HUES6 (cell line): ENCODE results near the gene ABHD3.
"Not testable (repeated sequence)": the region's sequence is repeated elsewhere in the genome, so short reads cannot be mapped to it uniquely, and the experiment has no call there.

ENCODE experiments used
- H3K27ac ChIP-seq: 2 replicates; pipeline ENCODE4 v1.7.0; 2013; ENCODE audit warnings: low read depth, mild to moderate bottlenecking, low read length, inconsistent platforms
- H3K27me3 ChIP-seq: 2 replicates; pipeline ENCODE4 v1.6.1; 2013; ENCODE audit warnings: low read length; ENCODE audit not compliant: control insufficient read depth, insufficient read depth
- H3K36me3 ChIP-seq: 2 replicates; pipeline ENCODE4 v1.6.1; 2013; ENCODE audit warnings: low read length; ENCODE audit not compliant: control insufficient read depth, insufficient read depth
- H3K4me1 ChIP-seq: 2 replicates; pipeline ENCODE4 v1.6.1; 2013; ENCODE audit warnings: low read length; ENCODE audit not compliant: control insufficient read depth, insufficient read depth
- H3K4me3 ChIP-seq: 2 replicates; pipeline ENCODE4 v1.5.1; 2013; ENCODE audit warnings: low read depth, low read length
- H3K9ac ChIP-seq: one replicate; pipeline ENCODE4 v1.6.1; 2013; ENCODE audit warnings: mild to moderate bottlenecking, low read length
- H3K9me3 ChIP-seq: 2 replicates; pipeline ENCODE4 v1.6.1; 2013; ENCODE audit warnings: low read depth, low read length; ENCODE audit not compliant: control insufficient read depth, insufficient read depth

The ABHD3 gene

DNA sequence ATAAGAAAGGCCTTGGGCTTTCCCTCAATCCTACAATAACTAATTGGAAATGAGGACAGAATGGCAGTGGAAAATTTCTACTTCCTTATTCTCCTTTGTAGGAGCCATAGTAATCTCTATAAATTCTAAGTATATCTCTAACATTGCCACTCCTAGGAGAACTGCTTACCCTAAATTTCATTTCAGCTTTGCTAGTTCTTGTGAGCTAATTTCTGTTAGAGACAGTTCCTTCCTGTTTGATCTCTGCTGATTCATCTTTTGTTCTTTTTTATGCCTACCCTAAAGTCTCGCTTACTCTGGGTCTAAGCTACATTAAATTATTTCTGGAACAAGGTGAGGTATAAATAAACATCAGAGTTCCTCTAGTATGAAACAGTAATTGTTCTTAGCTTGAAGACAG lies 25.7 kb downstream of the ABHD3 start:
- Histone ChIP-seq H3K9me3 (no peaks in the 10 kb centered on the region), H3K4me1 (peaks cover 19% of the 10 kb centered on the region), H3K27ac (no peak overlapping the region), H3K9ac (no peak overlapping the region), H3K36me3 (no peaks in the 10 kb centered on the region), H3K4me3 (no peak overlapping the region), H3K27me3 (no peaks in the 10 kb centered on the region)

DNA sequence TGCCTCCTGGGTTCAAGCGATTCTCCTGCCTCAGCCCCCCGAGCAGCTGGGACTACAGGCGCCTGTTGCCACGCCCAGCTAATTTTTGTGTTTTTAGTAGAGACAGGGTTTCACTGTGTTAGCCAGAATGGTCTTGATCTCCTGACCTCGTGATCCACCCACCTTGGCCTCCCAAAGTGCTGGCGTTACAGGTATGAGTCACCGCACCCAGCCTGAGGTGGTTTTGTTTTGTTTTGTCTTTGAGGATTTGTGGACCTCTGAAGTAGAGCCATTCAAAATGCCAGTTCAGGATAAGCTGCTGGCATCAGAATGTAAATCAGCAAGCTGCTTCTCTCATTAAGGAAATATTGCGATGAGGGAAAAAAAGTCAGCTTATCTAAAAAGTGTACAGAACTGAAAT lies 29.2 kb downstream of the ABHD3 start:
- not testable (repeated sequence) for H3K9ac ChIP-seq, H3K27ac ChIP-seq, H3K4me3 ChIP-seq, H3K27me3 ChIP-seq, H3K9me3 ChIP-seq, H3K36me3 ChIP-seq
- H3K4me1 ChIP-seq, result peaks cover 10% of the 10 kb centered on the region

DNA sequence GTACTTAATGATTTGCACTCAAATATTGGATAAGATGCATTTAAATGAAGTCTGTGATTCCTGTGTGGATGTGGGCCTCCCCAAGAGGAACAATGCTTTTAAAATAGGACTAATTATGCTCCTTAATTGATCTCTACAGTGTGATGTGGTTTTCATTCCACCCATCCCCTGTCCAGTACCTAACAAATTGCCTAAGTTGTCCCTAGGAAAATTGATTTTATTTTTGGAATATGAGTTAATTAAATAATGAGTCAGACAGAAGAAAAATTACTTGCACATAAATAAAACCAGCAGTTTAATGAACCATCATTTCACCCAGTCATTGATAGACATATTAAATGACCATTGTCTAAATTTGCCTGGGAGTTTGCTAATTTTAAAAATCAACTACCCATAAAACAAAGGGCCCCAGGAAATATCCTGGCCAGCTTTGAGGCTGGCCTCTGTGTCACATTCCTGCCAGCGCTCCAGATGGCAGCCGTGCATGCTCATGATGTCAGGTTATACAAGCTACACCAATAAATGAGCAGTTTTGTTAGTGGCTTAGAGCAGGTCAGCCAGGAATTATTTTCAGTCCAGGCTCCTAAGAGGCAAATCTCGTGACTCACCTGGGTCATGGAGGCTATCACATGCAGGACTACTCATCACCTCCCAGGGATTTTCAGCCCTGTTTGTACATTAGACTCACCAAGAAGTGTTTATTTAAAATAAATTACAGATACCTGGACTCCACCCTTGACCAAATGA lies 31.9 kb downstream of the ABHD3 start:
- Histone ChIP-seq H3K4me3 (no peak overlapping the region), H3K36me3 (no peaks in the 10 kb centered on the region), H3K27ac (no peak overlapping the region), H3K9me3 (no peaks in the 10 kb centered on the region), H3K9ac (no peak overlapping the region), H3K4me1 (peaks cover 16% of the 10 kb centered on the region), H3K27me3 (no peaks in the 10 kb centered on the region)

DNA sequence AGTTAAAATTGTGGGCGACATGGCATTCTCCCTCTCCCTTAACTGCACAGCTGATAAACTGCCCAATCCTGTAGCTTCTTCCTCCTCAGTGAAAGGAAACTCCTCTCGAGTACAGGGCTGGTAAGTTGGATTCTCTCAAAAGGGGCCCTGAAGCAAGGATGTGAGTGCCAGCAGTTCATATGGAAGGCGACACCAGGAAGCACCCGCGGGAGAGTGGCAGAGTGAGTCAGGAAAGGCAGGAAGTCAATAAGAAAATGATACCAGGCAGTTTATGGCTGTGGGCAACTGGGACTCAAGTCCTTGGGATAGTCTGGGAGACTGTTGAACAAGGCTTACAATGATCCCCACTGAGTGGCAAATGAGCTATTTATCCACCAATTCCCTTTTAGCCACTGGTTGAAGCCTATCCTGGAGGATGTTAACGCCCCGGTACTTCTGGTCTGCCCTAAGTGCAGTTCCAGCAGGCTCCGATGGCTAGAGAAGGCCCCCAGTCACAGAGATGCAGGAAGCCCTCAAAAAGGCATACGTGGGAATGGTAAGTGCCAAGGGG lies 34.8 kb downstream of the ABHD3 start:
- Histone ChIP-seq H3K36me3 (no peaks in the 10 kb centered on the region), H3K9ac (no peak overlapping the region), H3K27ac (no peak overlapping the region)

DNA sequence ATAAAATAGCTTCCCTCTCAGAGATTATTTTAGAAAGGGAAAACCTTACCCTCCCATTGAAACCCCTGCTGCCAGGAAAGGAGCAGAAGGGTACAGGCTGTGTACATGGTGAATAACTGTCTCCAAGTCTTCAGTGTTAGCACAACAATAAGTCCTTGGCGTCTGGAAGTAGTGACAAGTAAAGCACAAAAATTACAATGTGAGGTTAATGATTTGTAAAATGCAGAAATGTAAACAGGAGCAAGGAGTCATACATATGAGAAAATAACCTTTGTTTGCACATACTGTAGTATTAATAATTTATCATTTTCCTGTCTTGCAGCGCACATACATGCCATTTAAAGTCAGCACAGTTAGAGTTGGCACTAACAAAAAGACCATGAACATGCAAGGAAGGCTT lies 40.5 kb downstream of the ABHD3 start:
- Histone ChIP-seq H3K9me3 (no peaks in the 10 kb centered on the region), H3K4me3 (no peak overlapping the region), H3K27me3 (no peaks in the 10 kb centered on the region), H3K27ac (0 out of 2 replicates have a peak overlapping the region, but pooled peaks have one; percentile 19), H3K36me3 (peaks cover 6% of the 10 kb centered on the region; the same call in 1 of the 2 replicates), H3K9ac (no peak overlapping the region), H3K4me1 (no peaks in the 10 kb centered on the region)

More for the DNA sequence above, 34.8 kb downstream of the ABHD3 start:
- Histone ChIP-seq H3K4me1 (0 out of 2 replicates have a peak, but pooled peaks cover 6% of the 10 kb centered on the region), H3K4me3 (no peak overlapping the region), H3K27me3 (no peaks in the 10 kb centered on the region), H3K9me3 (no peaks in the 10 kb centered on the region)

DNA sequence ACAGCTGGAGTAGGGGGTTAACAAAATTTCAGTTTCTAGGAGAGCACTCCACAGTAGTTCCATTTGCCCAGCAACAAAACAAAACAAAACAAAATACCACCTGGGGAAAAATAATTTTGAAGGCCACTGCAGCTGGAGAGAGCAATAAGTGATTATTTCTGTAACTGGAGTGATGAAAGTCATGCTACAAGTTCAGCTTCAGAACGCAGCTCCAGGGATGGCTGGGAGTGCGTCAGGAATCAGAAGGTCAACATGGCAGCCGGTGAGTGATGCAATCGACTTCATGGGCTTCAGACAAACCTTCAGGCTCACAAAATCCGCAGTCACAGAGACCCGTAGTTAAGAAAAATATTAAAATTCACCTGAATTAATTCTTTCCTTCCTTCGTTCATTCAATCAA lies 41.0 kb downstream of the ABHD3 start:
- H3K9me3 ChIP-seq, result no peaks in the 10 kb centered on the region
- no peaks in the 10 kb centered on the region for H3K4me1 ChIP-seq
- peaks cover 6% of the 10 kb centered on the region; the same call in 1 of the 2 replicates for H3K36me3 ChIP-seq
- 0 out of 2 replicates have a peak overlapping the region, but pooled peaks have one; percentile 19 for H3K27ac ChIP-seq
- no peak overlapping the region for H3K4me3 ChIP-seq
- no peak overlapping the region for H3K9ac ChIP-seq
- H3K27me3 ChIP-seq, result no peaks in the 10 kb centered on the region

DNA sequence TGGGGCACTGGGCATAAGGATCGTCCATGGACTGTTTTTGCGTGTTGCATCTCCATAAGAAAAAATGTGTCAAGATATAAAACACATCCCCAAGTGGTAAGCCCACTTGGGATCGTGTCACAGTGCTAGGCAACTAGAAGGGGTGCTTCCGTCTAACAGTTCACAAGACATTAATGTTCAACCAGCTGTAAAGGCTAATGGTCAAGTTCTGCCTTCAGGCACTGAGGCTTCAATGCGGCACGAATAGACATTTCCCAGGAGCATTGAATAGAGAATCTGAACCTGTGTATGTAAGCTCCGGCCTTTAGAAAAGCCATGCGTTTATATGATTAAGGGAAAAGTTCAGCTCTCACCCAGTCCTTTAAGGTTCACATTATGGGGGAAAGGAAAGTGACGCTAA lies 42.0 kb downstream of the ABHD3 start:
- Histone ChIP-seq H3K4me3 (no peak overlapping the region), H3K9ac (no peak overlapping the region), H3K27ac (no peak overlapping the region), H3K4me1 (no peaks in the 10 kb centered on the region), H3K36me3 (peaks cover 8% of the 10 kb centered on the region; the same call in 1 of the 2 replicates), H3K9me3 (no peaks in the 10 kb centered on the region), H3K27me3 (no peaks in the 10 kb centered on the region)

DNA sequence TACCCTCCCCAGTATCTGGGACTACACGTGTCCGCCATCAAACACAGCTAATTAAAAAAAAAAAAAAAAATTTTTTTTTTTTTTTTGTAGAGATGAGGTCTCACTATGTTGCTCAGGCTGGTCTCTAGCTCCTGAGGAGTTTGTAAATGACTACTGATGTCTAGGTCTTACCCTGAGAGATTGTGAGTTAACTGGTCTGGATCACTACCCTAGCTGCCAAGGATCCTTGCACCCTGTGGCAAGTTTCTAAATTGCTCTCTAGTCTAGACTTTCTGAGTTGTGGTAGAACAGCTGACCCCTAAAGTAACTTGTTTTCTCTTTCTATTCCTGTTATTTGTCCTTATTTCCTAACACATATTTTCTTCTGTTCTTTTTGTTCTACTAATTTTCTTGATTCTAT lies 44.5 kb downstream of the ABHD3 start:
- Histone ChIP-seq H3K4me3 (no peak overlapping the region), H3K9me3 (no peaks in the 10 kb centered on the region), H3K27me3 (no peaks in the 10 kb centered on the region), H3K27ac (no peak overlapping the region), H3K4me1 (no peaks in the 10 kb centered on the region), H3K36me3 (peaks cover 8% of the 10 kb centered on the region; the same call in 1 of the 2 replicates), H3K9ac (no peak overlapping the region)

DNA sequence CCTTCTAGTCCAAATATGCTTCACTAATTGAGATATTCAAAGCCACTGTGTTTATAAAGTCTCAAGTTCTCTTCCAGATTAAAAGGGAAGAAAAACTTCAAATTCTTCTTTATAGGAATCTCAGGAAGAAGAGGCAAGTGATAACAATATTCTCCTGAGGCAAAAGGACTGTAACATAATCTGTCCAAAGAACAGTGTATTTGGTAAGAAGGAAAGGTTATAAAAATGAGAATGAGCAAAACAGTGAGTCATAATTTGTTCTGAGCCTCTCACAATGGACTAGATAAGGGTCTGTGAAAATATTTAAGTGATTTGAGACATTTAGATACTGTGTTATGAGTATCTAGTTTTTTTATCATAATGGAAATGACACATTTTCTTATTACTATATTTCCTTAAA lies 48.2 kb downstream of the ABHD3 start:
- Histone ChIP-seq H3K27ac (no peak overlapping the region), H3K9ac (no peak overlapping the region), H3K9me3 (no peaks in the 10 kb centered on the region), H3K36me3 (0 out of 2 replicates have a peak, but pooled peaks cover 2% of the 10 kb centered on the region), H3K4me1 (no peaks in the 10 kb centered on the region), H3K4me3 (no peak overlapping the region), H3K27me3 (no peaks in the 10 kb centered on the region)

DNA sequence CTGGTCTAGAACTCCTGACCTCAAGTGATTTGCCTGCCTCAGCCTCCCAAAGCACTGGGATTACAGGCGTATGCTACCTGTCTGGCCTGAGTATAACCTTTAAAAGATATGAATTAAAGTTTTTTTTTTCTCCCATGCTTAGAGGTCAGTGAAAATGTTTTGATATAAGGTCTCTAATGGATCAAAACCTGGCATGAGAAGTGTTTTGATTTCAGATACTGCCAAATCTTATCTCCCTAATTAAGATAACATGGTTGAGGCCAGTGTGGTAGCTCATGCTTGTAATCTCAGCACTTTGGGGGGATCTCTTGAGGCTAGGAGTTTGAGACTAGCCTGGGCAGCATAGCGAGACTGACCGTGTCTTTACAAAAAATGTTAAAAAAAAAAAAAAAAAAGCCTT lies 51.2 kb downstream of the ABHD3 start:
- no peak overlapping the region for H3K27ac ChIP-seq
- no peaks in the 10 kb centered on the region for H3K4me1 ChIP-seq
- 0 out of 2 replicates have a peak, but pooled peaks cover 2% of the 10 kb centered on the region for H3K36me3 ChIP-seq
- H3K4me3 ChIP-seq, result no peak overlapping the region
- no peak overlapping the region for H3K9ac ChIP-seq
- no peaks in the 10 kb centered on the region for H3K27me3 ChIP-seq
- H3K9me3 ChIP-seq, result no peaks in the 10 kb centered on the region

DNA sequence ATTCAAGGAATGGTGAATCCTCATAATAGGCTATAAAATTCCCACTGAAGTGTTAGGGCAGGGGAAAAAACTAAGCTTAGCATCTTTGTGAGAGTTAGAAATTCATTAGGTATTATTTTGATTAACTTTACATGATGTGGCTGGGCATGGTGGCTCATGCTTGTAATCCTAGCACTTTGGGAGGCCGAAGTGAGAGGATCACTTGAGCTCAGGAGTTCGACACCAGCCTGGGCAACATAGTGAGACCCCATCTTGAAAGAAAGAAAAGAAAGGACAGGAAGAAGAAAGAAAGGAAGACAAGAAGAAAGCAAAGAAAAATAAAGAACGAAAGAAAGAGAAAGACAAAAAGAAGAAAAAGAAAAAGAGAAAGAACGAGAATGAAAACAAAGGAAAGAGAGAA lies 52.5 kb downstream of the ABHD3 start:
- Histone ChIP-seq H3K4me3 (no peak overlapping the region), H3K36me3 (no peaks in the 10 kb centered on the region), H3K9ac (no peak overlapping the region), H3K27ac (no peak overlapping the region), H3K9me3 (no peaks in the 10 kb centered on the region), H3K27me3 (no peaks in the 10 kb centered on the region), H3K4me1 (no peaks in the 10 kb centered on the region)
